Loucy (cell line): ENCODE results near the gene WBP2.

Experiments used
- H2AFZ ChIP-seq: fragments of 200-600 bp; sonication (generic); 2 replicates; pipeline ENCODE4 v1.6.0; 2016; ENCODE audit warnings: antibody characterized with exemption, mild to moderate bottlenecking, low read length, moderate library complexity
- H3F3A ChIP-seq: fragments of 200-600 bp; 2 replicates; pipeline ENCODE4 v1.6.0; 2016; ENCODE audit warnings: antibody characterized with exemption, low read depth, mild to moderate bottlenecking
- H3K27me3 ChIP-seq: fragments of 200-600 bp; sonication (generic); 2 replicates; pipeline ENCODE4 v1.6.1; 2014; ENCODE audit warnings: low read length, mild to moderate bottlenecking; ENCODE audit not compliant: insufficient read depth, poor library complexity, severe bottlenecking
- H3K36me3 ChIP-seq: fragments of 200-600 bp; sonication (generic); 2 replicates; pipeline ENCODE4 v1.6.1; 2016; ENCODE audit warnings: low read length; ENCODE audit not compliant: insufficient read depth
- H3K4me1 ChIP-seq: fragments of 200-600 bp; sonication (generic); 2 replicates; pipeline ENCODE4 v1.5.1; 2014; ENCODE audit warnings: low read length, mild to moderate bottlenecking; ENCODE audit not compliant: insufficient read depth, poor library complexity, severe bottlenecking
- H3K4me2 ChIP-seq: fragments of 200-600 bp; sonication (generic); 2 replicates; pipeline ENCODE4 v1.6.0; 2014; ENCODE audit warnings: antibody characterized with exemption, low read length, low read depth, mild to moderate bottlenecking; ENCODE audit not compliant: poor library complexity, severe bottlenecking
- H3K4me3 ChIP-seq: fragments of 200-600 bp; sonication (generic); 2 replicates; pipeline ENCODE4 v1.5.1; 2014; ENCODE audit warnings: low read length, mild to moderate bottlenecking, mixed read lengths; ENCODE audit not compliant: poor library complexity, severe bottlenecking
- H3K79me2 ChIP-seq: fragments of 200-600 bp; sonication (generic); 2 replicates; pipeline ENCODE4 v1.6.1; 2014; ENCODE audit warnings: low read length; ENCODE audit not compliant: insufficient read depth
- H3K9ac ChIP-seq: fragments of 200-600 bp; sonication (generic); 2 replicates; pipeline ENCODE4 v1.6.0; 2014; ENCODE audit warnings: mild to moderate bottlenecking, low read depth, low read length, moderate library complexity; ENCODE audit not compliant: poor library complexity, severe bottlenecking
- H3K9me2 ChIP-seq: fragments of 200-600 bp; sonication (generic); replicated peaks from 2 replicates; pipeline ENCODE4 v1.6.1; 2016; ENCODE audit warnings: low read depth, low read length, mixed read lengths
- H3K9me3 ChIP-seq: fragments of 200-600 bp; sonication (generic); 2 replicates; pipeline ENCODE4 v1.6.1; 2014; ENCODE audit warnings: mild to moderate bottlenecking, antibody characterized with exemption, low read length, low read depth; ENCODE audit not compliant: insufficient read depth
- H4K20me1 ChIP-seq: fragments of 200-600 bp; sonication (generic); 2 replicates; pipeline ENCODE4 v1.6.0; 2014; ENCODE audit warnings: antibody characterized with exemption, low read length, mild to moderate bottlenecking; ENCODE audit not compliant: insufficient read depth, poor library complexity, severe bottlenecking
- CTCF ChIP-seq: fragments of 200-600 bp; sonication (generic); conservative IDR thresholded peaks from 2 replicates; pipeline ENCODE4 v1.5.1; 2014; ENCODE audit warnings: mild to moderate bottlenecking, antibody characterized with exemption, low read length
- EZH2phosphoT487 ChIP-seq: fragments of 200-600 bp; IDR thresholded peaks from 2 replicates; pipeline ENCODE4 v1.6.1; 2018; ENCODE audit warnings: antibody characterized with exemption, mild to moderate bottlenecking, moderate library complexity, borderline replicate concordance

Gene WBP2

DNA sequence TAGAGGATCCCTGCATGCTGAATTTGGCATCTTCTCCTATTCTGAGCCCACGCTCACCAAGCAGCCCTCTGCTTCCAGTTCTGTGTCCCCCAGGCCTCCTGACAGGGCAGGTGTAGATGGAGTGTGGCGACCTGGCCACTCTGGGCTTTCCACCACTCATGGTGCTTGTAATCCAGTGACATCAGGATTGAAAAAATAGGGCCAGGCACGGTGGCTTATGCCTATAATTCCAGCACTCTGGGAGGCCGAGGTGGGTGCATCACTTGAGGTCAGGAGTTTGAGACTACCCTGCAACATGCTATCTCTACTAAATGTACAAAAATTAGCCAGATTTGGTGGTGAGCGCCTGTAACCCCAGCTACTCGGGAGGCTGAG lies 41.1 kb downstream of the WBP2 start:
- no peaks in the 10 kb centered on the region for H3K4me1 ChIP-seq
- H3K9me3 ChIP-seq: no peaks in the 10 kb centered on the region
- H3K79me2 ChIP-seq: no peaks in the 10 kb centered on the region
- no peaks in the 10 kb centered on the region for H4K20me1 ChIP-seq
- H3K27me3 ChIP-seq: no peaks in the 10 kb centered on the region
- peaks cover 92% of the 10 kb centered on the region; the same call in 1 of the 2 replicates for H3K36me3 ChIP-seq
- no peaks in the 10 kb centered on the region for H3K9me2 ChIP-seq
- no peak overlapping the region for H3K4me3 ChIP-seq
- H3K9ac ChIP-seq: no peak overlapping the region
- TF ChIP-seq CTCF (no peak), EZH2phosphoT487 (no peak)
- no peaks in the 10 kb centered on the region for H3F3A ChIP-seq
- H3K4me2 ChIP-seq: no peak overlapping the region
- no peak overlapping the region for H2AFZ ChIP-seq

DNA sequence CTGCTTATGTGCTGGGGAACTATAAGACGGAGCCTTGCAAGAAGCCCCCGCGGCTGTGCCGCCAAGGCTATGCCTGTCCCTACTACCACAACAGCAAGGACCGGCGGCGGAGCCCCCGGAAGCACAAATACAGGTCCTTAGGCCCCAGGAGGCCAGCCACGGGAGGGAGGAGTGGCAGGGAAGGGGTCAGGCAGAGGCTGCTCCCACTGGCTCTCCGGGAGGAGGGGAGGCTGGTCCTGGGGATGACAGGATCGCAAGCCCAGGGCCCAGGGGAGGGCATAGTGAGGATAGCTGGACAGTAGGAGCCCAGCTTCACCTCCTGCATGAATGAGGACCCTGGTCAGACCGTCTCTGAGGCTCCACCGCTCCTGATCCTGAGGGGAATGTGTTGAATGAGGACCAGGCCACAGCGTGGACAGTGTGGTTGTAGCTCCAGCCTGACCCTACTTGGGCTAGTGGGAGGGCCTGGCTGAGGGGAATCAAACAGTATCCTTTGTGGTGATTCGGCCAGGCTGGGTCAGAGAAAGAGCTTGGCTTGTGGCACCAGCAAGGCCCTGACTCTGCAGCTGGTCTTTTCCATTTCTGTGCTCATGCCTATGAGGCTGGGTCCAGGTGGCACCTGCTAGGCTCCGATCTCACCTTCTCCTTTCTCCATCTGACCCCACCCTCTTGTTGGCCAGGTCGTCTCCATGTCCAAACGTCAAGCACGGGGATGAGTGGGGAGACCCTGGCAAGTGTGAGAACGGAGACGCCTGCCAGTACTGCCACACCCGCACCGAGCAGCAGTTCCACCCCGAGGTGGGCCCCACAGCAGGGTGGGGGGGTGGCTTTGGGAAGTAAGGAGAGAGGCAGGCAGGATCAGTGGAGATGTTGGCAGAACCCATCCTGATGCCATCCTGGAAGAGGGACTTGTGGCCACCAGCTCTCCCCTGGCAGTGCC lies 41.8 kb downstream of the WBP2 start:
- Histone ChIP-seq H4K20me1 (peaks cover 3% of the 10 kb centered on the region), H3K9ac (no peak overlapping the region), H3K79me2 (peaks cover 4% of the 10 kb centered on the region; the same call in 1 of the 2 replicates), H3K4me1 (no peaks in the 10 kb centered on the region), H3K9me2 (no peaks in the 10 kb centered on the region), H2AFZ (no peak overlapping the region), H3K9me3 (no peaks in the 10 kb centered on the region), H3K36me3 (peaks cover 87% of the 10 kb centered on the region; the same call in 1 of the 2 replicates), H3K4me3 (no peak overlapping the region), H3F3A (no peaks in the 10 kb centered on the region), H3K27me3 (no peaks in the 10 kb centered on the region), H3K4me2 (no peak overlapping the region)
- no peak for TF ChIP-seq CTCF
- TF ChIP-seq EZH2phosphoT487: no peak

GRCh38 chr17:75812096-75813013 lies 42.8 kb downstream of the WBP2 start:
- Histone ChIP-seq H3F3A (no peaks in the 10 kb centered on the region), H3K27me3 (no peaks in the 10 kb centered on the region), H3K4me1 (no peaks in the 10 kb centered on the region), H2AFZ (no peak overlapping the region), H3K9me3 (no peaks in the 10 kb centered on the region), H3K36me3 (peaks cover 79% of the 10 kb centered on the region; the same call in 1 of the 2 replicates), H3K9me2 (no peaks in the 10 kb centered on the region), H4K20me1 (peaks cover 3% of the 10 kb centered on the region), H3K4me3 (no peak overlapping the region), H3K4me2 (no peak overlapping the region), H3K79me2 (peaks cover 7% of the 10 kb centered on the region; the same call in 1 of the 2 replicates), H3K9ac (no peak overlapping the region)
- TF ChIP-seq EZH2phosphoT487 (no peak), CTCF (no peak)
